Panc1 (cell line): ENCODE measurements around the gene ANKLE2. TPM values are rescaled to one million over a fixed set of nuclear protein-coding genes. Genes with fewer than 3 reads are reported as not detected.

ENCODE experiments used
- ATAC-seq: fragments of 200-7000 bp; cut with Tn5 transposase; 2 replicates; pipeline ENCODE4 v1.9.1; 2020; ENCODE audit warnings: mild to moderate bottlenecking, moderate library complexity
- BruUV-seq: library from RNA; stranded (reverse); fragments of 400-500 nt; replicated peaks from 2 replicates; lab custom pipeline; 2021; lab: Mats Ljungman, UMichigan
- CTCF ChIA-PET: fragments of 300-600 bp; sonication (Branson Sonifier 250); formaldehyde crosslinking; loops from one replicate; lab custom pipeline; 2022; ENCODE audit warnings: antibody characterized with exemption; lab: Charles Lee
- POLR2A ChIA-PET: fragments of 300-600 bp; sonication (Branson Sonifier 250); formaldehyde crosslinking; loops from one replicate; lab custom pipeline; 2022; ENCODE audit warnings: antibody characterized with exemption; lab: Charles Lee
- DNase-seq: peaks from one replicate; pipeline ENCODE4 v3.0.0-alpha.2; 2010; ENCODE audit warnings: low read depth, low spot score
- H3K27ac ChIP-seq: 2 replicates; pipeline ENCODE4 v1.5.1; 2011; ENCODE audit warnings: mild to moderate bottlenecking, low read length, inconsistent platforms
- H3K27me3 ChIP-seq: fragments of 200-500 bp; sonication (Bioruptor generic); 2 replicates; pipeline ENCODE4 v1.6.0; 2014; ENCODE audit warnings: low read length, inconsistent platforms; ENCODE audit not compliant: control insufficient read depth, insufficient read depth
- H3K36me3 ChIP-seq: fragments of 200-500 bp; sonication (Bioruptor generic); 2 replicates; pipeline ENCODE4 v1.5.1; 2014; ENCODE audit warnings: inconsistent platforms, mild to moderate bottlenecking, low read length, moderate library complexity; ENCODE audit not compliant: control insufficient read depth, insufficient read depth
- H3K4me1 ChIP-seq: 2 replicates; pipeline ENCODE4 v1.5.1; 2011; ENCODE audit warnings: inconsistent platforms, mild to moderate bottlenecking, low read length, moderate library complexity; ENCODE audit not compliant: control insufficient read depth, insufficient read depth
- H3K4me3 ChIP-seq, 2 experiments: 2 replicates each; pipeline ENCODE4 v1.5.1; 2011 to 2012; ENCODE audit warnings: low read depth in 2 of 2, low read length in 2 of 2, mild to moderate bottlenecking in 2 of 2, inconsistent platforms in 1 of 2, moderate library complexity in 1 of 2
- H3K9me3 ChIP-seq: fragments of 200-500 bp; sonication (Bioruptor generic); 2 replicates; pipeline ENCODE4 v1.5.1; 2014; ENCODE audit warnings: low read depth, mild to moderate bottlenecking, inconsistent platforms, low read length, moderate library complexity; ENCODE audit not compliant: control insufficient read depth, insufficient read depth
- POLR2AphosphoS5 ChIP-seq: IDR thresholded peaks from 2 replicates; pipeline ENCODE4 v1.6.1; 2012; ENCODE audit warnings: mild to moderate bottlenecking, low read depth, low read length, moderate library complexity
- REST ChIP-seq, 2 experiments: IDR thresholded peaks; 2 replicates each; pipeline ENCODE4 v1.6.1; 2011 to 2012; ENCODE audit warnings: low read depth in 2 of 2, control low read depth in 1 of 2, low read length in 1 of 2, mild to moderate bottlenecking in 1 of 2, moderate library complexity in 1 of 2; ENCODE audit not compliant: insufficient read depth in 1 of 2
- SIN3A ChIP-seq: IDR thresholded peaks from 2 replicates; pipeline ENCODE4 v1.6.1; 2012; ENCODE audit warnings: low read depth, mild to moderate bottlenecking, low read length, moderate library complexity, borderline replicate concordance; ENCODE audit not compliant: insufficient read depth
- TCF7L2 ChIP-seq: IDR thresholded peaks from 2 replicates; pipeline ENCODE4 v1.6.1; 2011; ENCODE audit warnings: mild to moderate bottlenecking, low read depth, low read length, inconsistent platforms
- in situ Hi-C: cut with HindIII; loops from 2 replicates; pipeline ENCODE4 v1.10.0; 2016; ENCODE audit warnings: low sequenced_read_pairs, low pct_unique_long_range_greater_than_20kb
- intact Hi-C: fragments of 100-400 bp; cut with micrococcal nuclease; formaldehyde crosslinking; loops from one replicate; pipeline ENCODE4 v1.10.0; 2022; ENCODE audit not compliant: unreplicated experiment
- total RNA-seq: library from RNA; stranded (reverse); gene quantifications from one replicate; pipeline ENCODE4 v1.2.1, GENCODE V29; 2021; ENCODE audit not compliant: unreplicated experiment
- TF ChIP-seq, protein P1 (sequence below): fragments of 450-650 bp; IDR thresholded peaks from 2 replicates; pipeline ENCODE4 v1.5.1; 2017; ENCODE audit warnings: mild to moderate bottlenecking

ANKLE2 gene
- total RNA-seq, 1 experiment from 2014 or later, result 88.7 TPM

DNA sequence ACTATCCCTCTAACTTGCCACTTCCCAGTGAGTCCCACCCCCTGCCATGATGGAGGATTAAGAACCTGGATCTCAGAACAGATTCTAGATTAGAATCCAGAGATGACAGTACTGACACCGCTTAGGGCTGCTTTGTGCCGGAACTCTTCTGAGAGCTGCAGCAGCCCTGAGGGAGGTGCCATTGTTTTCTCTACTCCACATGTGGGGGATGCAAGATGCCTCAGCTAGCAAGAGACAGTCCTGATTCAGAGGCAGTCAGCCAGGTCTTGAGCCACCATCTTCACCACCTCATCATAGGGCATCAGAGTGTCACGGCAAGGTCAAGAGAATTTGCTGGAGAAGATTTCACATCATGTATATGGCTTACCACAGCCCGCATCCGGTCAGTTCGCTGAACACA lies 54.4 kb downstream of the ANKLE2 start:
- H3K27me3 ChIP-seq, result no peaks in the 10 kb centered on the region
- no peaks in the 10 kb centered on the region for H3K9me3 ChIP-seq
- H3K4me1 ChIP-seq, result peaks cover 4% of the 10 kb centered on the region; the same call in 1 of the 2 replicates
- in situ Hi-C loops (no loop called here), intact Hi-C loops (no loop called here)
- no peaks in the 10 kb centered on the region for H3K36me3 ChIP-seq
- TF ChIP-seq, protein P1, sequence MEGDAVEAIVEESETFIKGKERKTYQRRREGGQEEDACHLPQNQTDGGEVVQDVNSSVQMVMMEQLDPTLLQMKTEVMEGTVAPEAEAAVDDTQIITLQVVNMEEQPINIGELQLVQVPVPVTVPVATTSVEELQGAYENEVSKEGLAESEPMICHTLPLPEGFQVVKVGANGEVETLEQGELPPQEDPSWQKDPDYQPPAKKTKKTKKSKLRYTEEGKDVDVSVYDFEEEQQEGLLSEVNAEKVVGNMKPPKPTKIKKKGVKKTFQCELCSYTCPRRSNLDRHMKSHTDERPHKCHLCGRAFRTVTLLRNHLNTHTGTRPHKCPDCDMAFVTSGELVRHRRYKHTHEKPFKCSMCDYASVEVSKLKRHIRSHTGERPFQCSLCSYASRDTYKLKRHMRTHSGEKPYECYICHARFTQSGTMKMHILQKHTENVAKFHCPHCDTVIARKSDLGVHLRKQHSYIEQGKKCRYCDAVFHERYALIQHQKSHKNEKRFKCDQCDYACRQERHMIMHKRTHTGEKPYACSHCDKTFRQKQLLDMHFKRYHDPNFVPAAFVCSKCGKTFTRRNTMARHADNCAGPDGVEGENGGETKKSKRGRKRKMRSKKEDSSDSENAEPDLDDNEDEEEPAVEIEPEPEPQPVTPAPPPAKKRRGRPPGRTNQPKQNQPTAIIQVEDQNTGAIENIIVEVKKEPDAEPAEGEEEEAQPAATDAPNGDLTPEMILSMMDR, result no peak
- TF ChIP-seq SIN3A, result no peak
- no peak for TF ChIP-seq REST (IDR thresholded peaks at IDR 0.05; ENCODE audit: insufficient read depth in 1 of 2, low read depth in 2 of 2, low read length in 1 of 2)
- TF ChIP-seq POLR2AphosphoS5, result no peak
- no peak for TF ChIP-seq TCF7L2
- H3K27ac ChIP-seq, result no peak overlapping the region
- ChIA-PET CTCF (no interaction called here), POLR2A (no interaction called here)
- DNase-seq (no peak), ATAC-seq (no peak)
- BruUV-seq, result no TSS peak
- no peak overlapping the region for H3K4me3 ChIP-seq

DNA sequence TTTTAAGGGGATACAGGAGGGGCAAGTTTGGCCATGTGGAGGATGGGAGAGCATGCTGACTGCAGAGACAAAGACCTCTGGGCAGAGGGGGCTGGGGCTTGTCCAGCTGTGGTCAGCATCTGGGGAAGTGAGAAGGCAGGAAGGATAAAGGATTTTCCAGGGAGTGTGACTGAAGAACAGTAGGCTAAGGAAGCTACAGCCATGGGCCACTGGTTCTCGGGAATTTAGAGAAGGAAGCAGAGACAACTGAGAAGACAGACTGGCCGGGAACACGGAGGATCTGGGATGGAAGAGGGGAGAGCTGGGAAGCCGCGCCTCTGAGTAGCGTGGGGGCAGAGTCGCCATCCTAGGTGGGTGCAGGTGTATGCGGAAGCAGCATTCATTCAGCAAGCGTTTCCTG lies 58.0 kb downstream of the ANKLE2 start:
- POLR2A ChIA-PET, result interaction anchor here (0.6 kb wide), 1 partner anchor 8 kb away, joined by 3 read pairs; no protein-coding TSS in a partner anchor
- TF ChIP-seq REST (IDR thresholded peaks at IDR 0.05; ENCODE audit: insufficient read depth in 1 of 2, low read depth in 2 of 2, low read length in 1 of 2) (no peak), SIN3A (no peak), POLR2AphosphoS5 (no peak), TCF7L2 (no peak)
- TF ChIP-seq, protein P1, result no peak

More for the DNA sequence above, 58.0 kb downstream of the ANKLE2 start:
- CTCF ChIA-PET, result no interaction called here
- BruUV-seq, result no TSS peak
- H3K4me3 ChIP-seq, result no peak overlapping the region
- H3K27me3 ChIP-seq, result no peaks in the 10 kb centered on the region
- H3K4me1 ChIP-seq, result peaks cover 3% of the 10 kb centered on the region; the same call in 1 of the 2 replicates
- no peak for ATAC-seq
- no peaks in the 10 kb centered on the region for H3K36me3 ChIP-seq
- intact Hi-C loops (no loop called here), in situ Hi-C loops (no loop called here)
- no peak overlapping the region for H3K27ac ChIP-seq
- no peaks in the 10 kb centered on the region for H3K9me3 ChIP-seq
- no peak for DNase-seq
